SU-DHL-6 (cell line): Measurements from ENCODE around the gene NIN.

Source experiments
- EZH2phosphoT487 ChIP-seq: fragments of 200-600 bp; sonication (generic), shearing (Covaris generic); conservative IDR thresholded peaks from 2 replicates; pipeline ENCODE4 v1.6.1; 2018; ENCODE audit warnings: mild to moderate bottlenecking, antibody characterized with exemption, low read length, moderate library complexity, mixed read lengths
- TF ChIP-seq, protein P1 (sequence below): fragments of 200-600 bp; sonication (generic); IDR thresholded peaks from one replicate; pipeline ENCODE4 v1.5.1; 2017; ENCODE audit warnings: antibody characterized with exemption, mild to moderate bottlenecking, low read length, moderate library complexity; ENCODE audit not compliant: insufficient read depth, poor library complexity, severe bottlenecking

DNA sequence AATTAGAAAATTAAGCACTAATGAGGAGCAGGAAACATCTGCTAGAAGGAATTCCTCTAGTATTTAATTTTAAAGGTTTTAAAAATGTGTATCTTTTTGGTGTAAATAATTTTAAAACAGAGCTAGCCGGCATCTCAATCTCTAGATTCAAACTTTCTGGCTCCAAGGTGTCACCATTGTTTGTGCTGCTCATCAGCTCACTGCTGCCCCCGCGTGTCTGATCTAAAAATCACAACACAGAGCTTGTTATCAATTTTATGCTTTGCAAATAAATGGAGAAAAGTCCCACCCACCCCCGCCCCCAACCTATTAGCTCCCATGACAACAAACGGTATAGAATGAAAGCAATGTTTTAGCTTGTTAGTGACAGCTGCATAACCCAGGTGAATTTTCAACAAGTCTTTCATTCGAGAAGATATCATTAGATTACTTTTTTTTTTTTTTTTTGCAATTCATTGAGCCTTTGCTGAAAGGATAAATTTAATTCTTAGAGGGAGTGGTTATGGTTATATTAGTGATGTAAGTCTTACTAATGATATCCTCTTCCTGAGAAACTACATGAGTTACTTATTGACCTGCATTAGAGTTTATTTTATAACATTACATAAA is 29.6 kb upstream of the NIN start:
- TF ChIP-seq, protein P1, sequence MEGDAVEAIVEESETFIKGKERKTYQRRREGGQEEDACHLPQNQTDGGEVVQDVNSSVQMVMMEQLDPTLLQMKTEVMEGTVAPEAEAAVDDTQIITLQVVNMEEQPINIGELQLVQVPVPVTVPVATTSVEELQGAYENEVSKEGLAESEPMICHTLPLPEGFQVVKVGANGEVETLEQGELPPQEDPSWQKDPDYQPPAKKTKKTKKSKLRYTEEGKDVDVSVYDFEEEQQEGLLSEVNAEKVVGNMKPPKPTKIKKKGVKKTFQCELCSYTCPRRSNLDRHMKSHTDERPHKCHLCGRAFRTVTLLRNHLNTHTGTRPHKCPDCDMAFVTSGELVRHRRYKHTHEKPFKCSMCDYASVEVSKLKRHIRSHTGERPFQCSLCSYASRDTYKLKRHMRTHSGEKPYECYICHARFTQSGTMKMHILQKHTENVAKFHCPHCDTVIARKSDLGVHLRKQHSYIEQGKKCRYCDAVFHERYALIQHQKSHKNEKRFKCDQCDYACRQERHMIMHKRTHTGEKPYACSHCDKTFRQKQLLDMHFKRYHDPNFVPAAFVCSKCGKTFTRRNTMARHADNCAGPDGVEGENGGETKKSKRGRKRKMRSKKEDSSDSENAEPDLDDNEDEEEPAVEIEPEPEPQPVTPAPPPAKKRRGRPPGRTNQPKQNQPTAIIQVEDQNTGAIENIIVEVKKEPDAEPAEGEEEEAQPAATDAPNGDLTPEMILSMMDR = peak; percentile 49
- no peak for TF ChIP-seq EZH2phosphoT487
